DOHH2 (cell line): Measurements from ENCODE around the gene TTC28.

Experiments
- EZH2phosphoT487 ChIP-seq: fragments of 200-600 bp; sonication (generic); IDR thresholded peaks from 2 replicates; pipeline ENCODE4 v1.6.1; 2017; ENCODE audit warnings: borderline replicate concordance, mild to moderate bottlenecking, antibody characterized with exemption, low read length, moderate library complexity, mixed read lengths
- TF ChIP-seq, protein P1 (sequence below): fragments of 200-600 bp; sonication (generic); IDR thresholded peaks from one replicate; pipeline ENCODE4 v1.5.1; 2014; ENCODE audit warnings: antibody characterized with exemption, mild to moderate bottlenecking, low read depth, low read length; ENCODE audit not compliant: poor library complexity, severe bottlenecking

DNA sequence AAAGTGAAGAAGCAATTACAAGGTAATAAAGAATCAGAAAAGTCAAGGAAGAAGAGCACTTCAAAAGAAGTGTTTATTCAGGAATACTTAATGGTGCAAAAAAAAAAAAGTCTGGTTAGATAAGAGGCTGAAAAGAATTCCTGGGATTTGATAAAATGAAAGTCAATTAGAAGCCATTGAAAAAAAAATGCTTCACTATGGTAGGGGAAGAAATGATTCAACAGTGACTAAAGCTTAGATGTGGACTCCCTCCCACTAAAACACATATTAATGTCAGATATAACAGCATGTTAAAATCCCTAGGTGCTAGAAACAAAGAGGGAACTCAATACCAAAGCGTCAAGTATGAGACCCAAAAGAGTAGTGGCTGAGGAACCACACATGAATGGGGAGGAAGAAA is 425.2 kb downstream of the TTC28 start:
- TF ChIP-seq, protein P1, sequence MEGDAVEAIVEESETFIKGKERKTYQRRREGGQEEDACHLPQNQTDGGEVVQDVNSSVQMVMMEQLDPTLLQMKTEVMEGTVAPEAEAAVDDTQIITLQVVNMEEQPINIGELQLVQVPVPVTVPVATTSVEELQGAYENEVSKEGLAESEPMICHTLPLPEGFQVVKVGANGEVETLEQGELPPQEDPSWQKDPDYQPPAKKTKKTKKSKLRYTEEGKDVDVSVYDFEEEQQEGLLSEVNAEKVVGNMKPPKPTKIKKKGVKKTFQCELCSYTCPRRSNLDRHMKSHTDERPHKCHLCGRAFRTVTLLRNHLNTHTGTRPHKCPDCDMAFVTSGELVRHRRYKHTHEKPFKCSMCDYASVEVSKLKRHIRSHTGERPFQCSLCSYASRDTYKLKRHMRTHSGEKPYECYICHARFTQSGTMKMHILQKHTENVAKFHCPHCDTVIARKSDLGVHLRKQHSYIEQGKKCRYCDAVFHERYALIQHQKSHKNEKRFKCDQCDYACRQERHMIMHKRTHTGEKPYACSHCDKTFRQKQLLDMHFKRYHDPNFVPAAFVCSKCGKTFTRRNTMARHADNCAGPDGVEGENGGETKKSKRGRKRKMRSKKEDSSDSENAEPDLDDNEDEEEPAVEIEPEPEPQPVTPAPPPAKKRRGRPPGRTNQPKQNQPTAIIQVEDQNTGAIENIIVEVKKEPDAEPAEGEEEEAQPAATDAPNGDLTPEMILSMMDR = no peak
- TF ChIP-seq EZH2phosphoT487 = no peak
